Measurements from ENCODE around the gene CNPY3. TPM values are rescaled to one million over a fixed set of nuclear protein-coding genes. Genes with fewer than 3 reads are reported as not detected.

CNPY3 gene
- total and polyA plus RNA-seq, 2 donors (not counting 1 experiment from before 2014, with no cell fraction given): 30.3 to 30.4 TPM

DNA sequence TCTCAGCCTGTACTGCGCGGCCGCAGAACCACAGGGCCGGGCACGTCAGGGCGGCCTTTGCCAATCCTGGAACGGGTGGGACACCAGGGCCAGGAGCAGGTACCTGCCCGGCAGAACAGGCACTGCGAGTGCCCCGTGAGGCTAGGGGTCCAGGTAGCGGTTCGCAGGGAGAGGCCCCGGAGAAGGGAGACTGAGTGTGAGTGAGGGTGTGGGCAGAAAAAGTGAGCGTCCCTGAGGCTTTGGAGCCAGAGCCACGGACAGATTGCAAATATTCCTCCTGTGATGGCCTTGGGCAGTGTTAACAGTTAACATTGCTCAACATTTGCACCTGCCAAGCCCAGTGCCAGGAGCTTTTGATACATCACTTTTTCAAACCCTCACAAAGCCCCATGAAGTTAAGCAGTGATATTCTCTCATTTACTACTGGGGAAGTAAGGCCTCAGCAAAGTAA is 31.8 kb downstream of the CNPY3 start:
- Histone ChIP-seq H3K9me3 (ENCODE audit: control insufficient read depth, insufficient read depth, low read depth, low read length) (no peaks in the 10 kb centered on the region), H3K4me2 (ENCODE audit: extremely low read depth, insufficient read depth, low read length) (peak overlapping the region; percentile 83), H2AFZ (ENCODE audit: low read length) (no peak overlapping the region), H3K36me3 (ENCODE audit: control insufficient read depth, insufficient read depth, low read length) (peaks cover 2% of the 10 kb centered on the region), H3K79me2 (ENCODE audit: control insufficient read depth, insufficient read depth, low read length) (no peaks in the 10 kb centered on the region), H3K4me1 (ENCODE audit: control insufficient read depth, extremely low read depth, insufficient read depth, low read length) (peaks cover 6% of the 10 kb centered on the region), H3K4me3 (replicated peaks in 1 of 4; ENCODE audit: control extremely low read depth in 1 of 4, insufficient read depth in 1 of 4, low read depth in 3 of 4, low read length in 4 of 4) (peak overlapping the region in 3 of 4 experiments; percentile 27 to 53 (median 50)), H3K27me3 (ENCODE audit: control insufficient read depth, insufficient read depth, low read length) (no peaks in the 10 kb centered on the region), H3K27ac (ENCODE audit: insufficient read depth, low read length) (no peak overlapping the region), H4K20me1 (ENCODE audit: control insufficient read depth, extremely low read depth, insufficient read depth, low read length) (no peaks in the 10 kb centered on the region), H3K9ac (ENCODE audit: insufficient read depth, low read length) (no peak overlapping the region)
- TF ChIP-seq CTCF (conservative IDR thresholded peaks at IDR 0.05 in 1 of 2, IDR thresholded peaks at IDR 0.05 in 1 of 2; ENCODE audit: low read depth in 1 of 2, low read length in 2 of 2) (no peak), EZH2 (IDR thresholded peaks at IDR 0.05; ENCODE audit: low read length, missing control alignments) (no peak)
- DNase-seq (ENCODE audit: low read depth in 2 of 2): no peak

- H3K4me1 ChIP-seq (ENCODE audit: control insufficient read depth, extremely low read depth, insufficient read depth, low read length): peaks cover 6% of the 10 kb centered on the region
- no peaks in the 10 kb centered on the region for H3K79me2 ChIP-seq (ENCODE audit: control insufficient read depth, insufficient read depth, low read length)
- no peak overlapping the region for H2AFZ ChIP-seq (ENCODE audit: low read length)
- no peaks in the 10 kb centered on the region for H3K9me3 ChIP-seq (ENCODE audit: control insufficient read depth, insufficient read depth, low read depth, low read length)
- no peak overlapping the region for H3K4me2 ChIP-seq (ENCODE audit: extremely low read depth, insufficient read depth, low read length)
- DNase-seq (ENCODE audit: low read depth in 2 of 2): no peak
- peaks cover 4% of the 10 kb centered on the region for H3K36me3 ChIP-seq (ENCODE audit: control insufficient read depth, insufficient read depth, low read length)
- no peak overlapping the region for H3K9ac ChIP-seq (ENCODE audit: insufficient read depth, low read length)
- TF ChIP-seq CTCF (conservative IDR thresholded peaks at IDR 0.05 in 1 of 2, IDR thresholded peaks at IDR 0.05 in 1 of 2; ENCODE audit: low read depth in 1 of 2, low read length in 2 of 2) (no peak), EZH2 (IDR thresholded peaks at IDR 0.05; ENCODE audit: low read length, missing control alignments) (no peak)
- no peaks in the 10 kb centered on the region for H4K20me1 ChIP-seq (ENCODE audit: control insufficient read depth, extremely low read depth, insufficient read depth, low read length)
- no peak overlapping the region for H3K27ac ChIP-seq (ENCODE audit: insufficient read depth, low read length)
- H3K27me3 ChIP-seq (ENCODE audit: control insufficient read depth, insufficient read depth, low read length): no peaks in the 10 kb centered on the region
- H3K4me3 ChIP-seq (replicated peaks in 1 of 4; ENCODE audit: control extremely low read depth in 1 of 4, insufficient read depth in 1 of 4, low read depth in 3 of 4, low read length in 4 of 4): no peak overlapping the region
Measured at GRCh38 chr6:42962096-42962495, 32.8 kb downstream of the CNPY3 start.

- Histone ChIP-seq H3K9me3 (ENCODE audit: control insufficient read depth, insufficient read depth, low read depth, low read length) (no peaks in the 10 kb centered on the region), H3K4me2 (ENCODE audit: extremely low read depth, insufficient read depth, low read length) (no peak overlapping the region), H3K79me2 (ENCODE audit: control insufficient read depth, insufficient read depth, low read length) (no peaks in the 10 kb centered on the region), H3K9ac (ENCODE audit: insufficient read depth, low read length) (no peak overlapping the region), H3K4me3 (replicated peaks in 1 of 4; ENCODE audit: control extremely low read depth in 1 of 4, insufficient read depth in 1 of 4, low read depth in 3 of 4, low read length in 4 of 4) (no peak overlapping the region), H3K4me1 (ENCODE audit: control insufficient read depth, extremely low read depth, insufficient read depth, low read length) (peaks cover 6% of the 10 kb centered on the region), H2AFZ (ENCODE audit: low read length) (no peak overlapping the region), H3K27ac (ENCODE audit: insufficient read depth, low read length) (no peak overlapping the region), H3K36me3 (ENCODE audit: control insufficient read depth, insufficient read depth, low read length) (peaks cover 4% of the 10 kb centered on the region), H3K27me3 (ENCODE audit: control insufficient read depth, insufficient read depth, low read length) (no peaks in the 10 kb centered on the region), H4K20me1 (ENCODE audit: control insufficient read depth, extremely low read depth, insufficient read depth, low read length) (no peaks in the 10 kb centered on the region)
- no peak for TF ChIP-seq CTCF (conservative IDR thresholded peaks at IDR 0.05 in 1 of 2, IDR thresholded peaks at IDR 0.05 in 1 of 2; ENCODE audit: low read depth in 1 of 2, low read length in 2 of 2)
- no peak for TF ChIP-seq EZH2 (IDR thresholded peaks at IDR 0.05; ENCODE audit: low read length, missing control alignments)
- DNase-seq (ENCODE audit: low read depth in 2 of 2): no peak
Measured at GRCh38 chr6:42962502-42963178, 33.4 kb downstream of the CNPY3 start.

Data from fibroblast of lung (primary cell).